ENCODE measurements around the gene TCP11. TPM values are rescaled to one million over a fixed set of nuclear protein-coding genes. Genes with fewer than 3 reads are reported as not detected.

Gene TCP11
- total and polyA plus RNA-seq, 2 of the 13 experiments (the other 11 are each of a cell fraction or from before 2014, with no cell fraction given), result 0.04 TPM; not detected in 1

- DNase-seq (ENCODE audit: low spot score) (peak; percentile 26), FAIRE-seq (no peak), ATAC-seq (peak; percentile 37; the same call in 2 of the 3 replicates)
- Histone ChIP-seq H3K79me2 (ENCODE audit: insufficient read depth, low read length) (no peaks in the 10 kb centered on the region), H3K27me3 (ENCODE audit: control insufficient read depth in 1 of 2, insufficient read depth in 2 of 2, low read length in 2 of 2) (no peaks in the 10 kb centered on the region), H3K27ac (ENCODE audit: extremely low read length, insufficient read depth, low read length) (no peak overlapping the region), H3K9ac (ENCODE audit: insufficient read depth, low read depth, low read length) (no peak overlapping the region), H3K4me3 (replicated peaks in 1 of 3; ENCODE audit: insufficient read depth in 1 of 3, low read depth in 2 of 3, low read length in 3 of 3) (no peak overlapping the region), H2AFZ (ENCODE audit: low read length) (no peak overlapping the region), H4K20me1 (ENCODE audit: insufficient read depth, low read length) (no peaks in the 10 kb centered on the region), H3K4me1 (ENCODE audit: insufficient read depth, low read length) (peaks cover 24% of the 10 kb centered on the region), H3K36me3 (replicated peaks in 1 of 2; ENCODE audit: control insufficient read depth in 1 of 2, insufficient read depth in 2 of 2, low read length in 2 of 2) (no peaks in the 10 kb centered on the region), H3K9me3 (ENCODE audit: low read length) (no peaks in the 10 kb centered on the region), H3K4me2 (ENCODE audit: low read depth, low read length) (no peak overlapping the region)
- TF ChIP-seq SMAD9 (CRISPR knock-in tag; IDR thresholded peaks at IDR 0.05) (no peak), GPN1 (CRISPR knock-in tag; IDR thresholded peaks at IDR 0.05; ENCODE audit: borderline replicate concordance) (no peak), PRDM15 (CRISPR knock-in tag; IDR thresholded peaks at IDR 0.05) (peak; percentile 57; the same call in 1 of the 2 replicates), NFAT5 (CRISPR knock-in tag; IDR thresholded peaks at IDR 0.05) (no peak)
- no TSS peak for BruUV-seq (replicated peaks)
- in situ Hi-C loops (cut with HindIII; ENCODE audit: extremely low pct_ligation_motif_present, low pct_unique_long_range_greater_than_20kb) (no loop called here), intact Hi-C loops (cut with micrococcal nuclease; ENCODE audit: unreplicated experiment) (no loop called here)
- ChIA-PET POLR2A (no interaction called here), CTCF (ENCODE audit: low intra/inter-chr PET ratio, low total read pairs) (no interaction called here)
- 10% methylated on average over 4 of the region's 4 CpGs for WGBS (ENCODE audit: low lambda C conversion rate)
These were observed 44.8 kb downstream of the TCP11 start for GRCh38 chr6:35096129-35096862.

All from HepG2 (cell line).